ENCODE results near the gene LARGE1. TPM values are rescaled to one million over a fixed set of nuclear protein-coding genes. Genes with fewer than 3 reads are reported as not detected.

Gene LARGE1
- total and polyA plus RNA-seq, 5 donors from 2014 or later: not detected

DNA sequence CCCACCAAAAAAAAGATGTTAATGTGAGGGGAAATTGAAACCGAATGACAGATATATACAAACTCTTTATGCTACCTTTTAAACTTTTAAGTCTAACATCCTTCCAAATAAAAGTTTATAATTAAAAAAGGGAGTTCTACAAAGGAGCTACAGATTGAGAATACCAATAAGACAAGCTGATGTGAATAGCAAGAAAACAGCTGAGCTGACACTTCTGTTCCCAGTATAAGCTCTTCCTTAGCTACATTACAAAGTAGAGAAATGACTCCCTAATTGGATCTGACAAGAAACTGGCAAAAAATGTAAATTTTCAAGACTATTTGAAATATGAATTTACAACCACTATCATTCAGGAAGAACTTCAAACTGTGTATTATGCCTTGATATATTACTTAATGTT lies 567.5 kb downstream of the LARGE1 start:
- H3K36me3 Mint-ChIP-seq: no peaks in the 10 kb centered on the region
- H3K9me3 Mint-ChIP-seq: peaks cover 0 to 5% (median 2%) of the 10 kb centered on the region in 7 donors
- H3K4me1 ChIP-seq (ENCODE audit: control insufficient read depth, insufficient read depth, low read length, poor library complexity, severe bottlenecking): no peaks in the 10 kb centered on the region
- no peaks in the 10 kb centered on the region for H3K4me1 Mint-ChIP-seq
- H3K27ac Mint-ChIP-seq: no peak overlapping the region
- H3K36me3 ChIP-seq (ENCODE audit: control insufficient read depth, insufficient read depth, low read length): no peaks in the 10 kb centered on the region
- ATAC-seq (ENCODE audit: low read depth in 2 of 2) (no peak), DNase-seq (no peak)
- H3K9me3 ChIP-seq (ENCODE audit: control insufficient read depth in 2 of 2, low read length in 2 of 2): no peaks in the 10 kb centered on the region
- H3K27me3 Mint-ChIP-seq: no peaks in the 10 kb centered on the region
- no peak overlapping the region for H3K4me3 ChIP-seq (ENCODE audit: low read depth, low read length)
- no peak overlapping the region for H3K4me3 Mint-ChIP-seq
- H3K27me3 ChIP-seq (ENCODE audit: control insufficient read depth, insufficient read depth, low read length): no peaks in the 10 kb centered on the region
- H3K27ac ChIP-seq (ENCODE audit: insufficient read depth, low read length, poor library complexity, severe bottlenecking): no peak overlapping the region

- no peak overlapping the region for H3K27ac Mint-ChIP-seq
These were observed 569.3 kb downstream of the LARGE1 start for GRCh38 chr22:33350961-33351360.

GRCh38 chr22:33350491-33350890 lies 569.8 kb downstream of the LARGE1 start:
- no peaks in the 10 kb centered on the region for H3K4me1 Mint-ChIP-seq
- Histone ChIP-seq H3K27me3 (ENCODE audit: control insufficient read depth, insufficient read depth, low read length) (no peaks in the 10 kb centered on the region), H3K4me3 (ENCODE audit: low read depth, low read length) (no peak overlapping the region), H3K4me1 (ENCODE audit: control insufficient read depth, insufficient read depth, low read length, poor library complexity, severe bottlenecking) (no peaks in the 10 kb centered on the region), H3K36me3 (ENCODE audit: control insufficient read depth, insufficient read depth, low read length) (no peaks in the 10 kb centered on the region), H3K27ac (ENCODE audit: insufficient read depth, low read length, poor library complexity, severe bottlenecking) (no peak overlapping the region), H3K9me3 (ENCODE audit: control insufficient read depth in 2 of 2, low read length in 2 of 2) (no peaks in the 10 kb centered on the region)
- ATAC-seq (ENCODE audit: low read depth in 2 of 2) (no peak), DNase-seq (no peak)
- no peaks in the 10 kb centered on the region for H3K27me3 Mint-ChIP-seq
- no peak overlapping the region for H3K4me3 Mint-ChIP-seq
- no peaks in the 10 kb centered on the region for H3K36me3 Mint-ChIP-seq
- H3K27ac Mint-ChIP-seq: no peak overlapping the region
- H3K9me3 Mint-ChIP-seq: peaks cover 0 to 8% (median 0%) of the 10 kb centered on the region in 7 donors

More at GRCh38 chr22:33350961-33351360, 569.3 kb downstream of the LARGE1 start:
- Mint-ChIP-seq H3K9me3 (peaks cover 0 to 8% (median 0%) of the 10 kb centered on the region in 7 donors), H3K27me3 (no peaks in the 10 kb centered on the region), H3K4me3 (no peak overlapping the region), H3K4me1 (no peaks in the 10 kb centered on the region), H3K36me3 (no peaks in the 10 kb centered on the region)
- Histone ChIP-seq H3K36me3 (ENCODE audit: control insufficient read depth, insufficient read depth, low read length) (no peaks in the 10 kb centered on the region), H3K4me1 (ENCODE audit: control insufficient read depth, insufficient read depth, low read length, poor library complexity, severe bottlenecking) (no peaks in the 10 kb centered on the region), H3K27me3 (ENCODE audit: control insufficient read depth, insufficient read depth, low read length) (no peaks in the 10 kb centered on the region), H3K4me3 (ENCODE audit: low read depth, low read length) (no peak overlapping the region), H3K27ac (ENCODE audit: insufficient read depth, low read length, poor library complexity, severe bottlenecking) (no peak overlapping the region), H3K9me3 (ENCODE audit: control insufficient read depth in 2 of 2, low read length in 2 of 2) (no peaks in the 10 kb centered on the region)
- no peak for DNase-seq
- ATAC-seq (ENCODE audit: low read depth in 2 of 2): no peak

- Histone ChIP-seq H3K4me3 (ENCODE audit: low read depth, low read length) (no peak overlapping the region), H3K36me3 (ENCODE audit: control insufficient read depth, insufficient read depth, low read length) (no peaks in the 10 kb centered on the region), H3K4me1 (ENCODE audit: control insufficient read depth, insufficient read depth, low read length, poor library complexity, severe bottlenecking) (no peaks in the 10 kb centered on the region), H3K27me3 (ENCODE audit: control insufficient read depth, insufficient read depth, low read length) (no peaks in the 10 kb centered on the region), H3K27ac (ENCODE audit: insufficient read depth, low read length, poor library complexity, severe bottlenecking) (no peak overlapping the region), H3K9me3 (ENCODE audit: control insufficient read depth in 2 of 2, low read length in 2 of 2) (no peaks in the 10 kb centered on the region)
- Mint-ChIP-seq H3K27ac (no peak overlapping the region), H3K9me3 (peaks cover 0 to 8% (median 2%) of the 10 kb centered on the region in 7 donors), H3K27me3 (no peaks in the 10 kb centered on the region), H3K4me3 (no peak overlapping the region), H3K36me3 (no peaks in the 10 kb centered on the region), H3K4me1 (no peaks in the 10 kb centered on the region)
- ATAC-seq (ENCODE audit: low read depth in 2 of 2) (no peak), DNase-seq (no peak)
These were observed 573.3 kb downstream of the LARGE1 start for GRCh38 chr22:33347002-33347401.

DNA sequence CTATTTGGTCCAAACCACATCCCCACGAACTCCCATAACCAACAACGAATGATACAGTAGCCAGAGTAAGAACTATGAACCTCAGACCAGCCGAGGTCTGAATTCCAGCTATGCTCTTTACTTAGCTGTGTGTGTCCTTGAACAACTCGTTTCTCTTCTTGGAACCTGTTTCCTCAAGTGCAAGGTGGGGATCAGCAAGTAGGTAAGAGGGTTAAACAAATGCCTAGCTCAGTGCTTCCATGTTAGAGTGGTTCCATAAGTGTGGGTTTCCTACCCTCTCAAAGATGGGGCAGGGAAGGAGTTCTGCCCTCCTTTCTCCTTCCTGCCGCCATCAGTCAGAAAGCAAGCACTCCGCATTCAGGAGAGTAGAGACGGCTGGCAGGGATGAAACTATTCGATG lies 578.7 kb downstream of the LARGE1 start:
- H3K36me3 Mint-ChIP-seq: no peaks in the 10 kb centered on the region
- DNase-seq: no peak
- Histone ChIP-seq H3K27ac (ENCODE audit: insufficient read depth, low read length, poor library complexity, severe bottlenecking) (no peak overlapping the region), H3K27me3 (ENCODE audit: control insufficient read depth, insufficient read depth, low read length) (no peaks in the 10 kb centered on the region), H3K4me1 (ENCODE audit: control insufficient read depth, insufficient read depth, low read length, poor library complexity, severe bottlenecking) (no peaks in the 10 kb centered on the region), H3K9me3 (ENCODE audit: control insufficient read depth in 2 of 2, low read length in 2 of 2) (no peaks in the 10 kb centered on the region), H3K36me3 (ENCODE audit: control insufficient read depth, insufficient read depth, low read length) (no peaks in the 10 kb centered on the region), H3K4me3 (ENCODE audit: low read depth, low read length) (no peak overlapping the region)
- no peak overlapping the region for H3K27ac Mint-ChIP-seq
- no peak for ATAC-seq (ENCODE audit: low read depth in 2 of 2)
- no peaks in the 10 kb centered on the region for H3K4me1 Mint-ChIP-seq
- H3K9me3 Mint-ChIP-seq: peaks cover 0 to 5% (median 3%) of the 10 kb centered on the region in 7 donors
- H3K4me3 Mint-ChIP-seq: no peak overlapping the region
- no peaks in the 10 kb centered on the region for H3K27me3 Mint-ChIP-seq

DNA sequence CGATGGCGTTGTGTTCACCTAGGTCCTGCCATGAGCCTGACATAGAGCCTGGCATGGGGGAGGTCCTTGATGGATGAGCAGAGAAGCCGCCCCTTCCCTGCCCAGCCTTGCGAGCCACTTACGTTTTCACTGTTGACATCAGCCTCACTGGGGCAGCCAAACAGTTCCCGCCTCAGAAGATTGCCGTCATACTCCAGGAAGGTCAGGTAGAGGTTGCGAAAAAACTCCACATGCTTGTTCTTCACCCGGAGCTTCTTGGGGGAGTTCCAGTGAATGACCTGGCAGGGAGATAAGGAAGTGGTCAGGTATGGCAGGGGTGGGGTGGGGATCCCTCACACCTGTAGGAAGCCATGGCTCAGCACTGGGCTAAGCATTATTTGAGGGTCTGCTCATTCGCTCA lies 582.8 kb downstream of the LARGE1 start:
- H3K4me3 ChIP-seq (ENCODE audit: low read depth, low read length): no peak overlapping the region
- Mint-ChIP-seq H3K9me3 (peaks cover 0 to 5% (median 2%) of the 10 kb centered on the region in 7 donors), H3K4me3 (no peak overlapping the region), H3K27ac (no peak overlapping the region), H3K27me3 (no peaks in the 10 kb centered on the region), H3K4me1 (no peaks in the 10 kb centered on the region), H3K36me3 (no peaks in the 10 kb centered on the region)
- no peaks in the 10 kb centered on the region for H3K4me1 ChIP-seq (ENCODE audit: control insufficient read depth, insufficient read depth, low read length, poor library complexity, severe bottlenecking)
- no peak overlapping the region for H3K27ac ChIP-seq (ENCODE audit: insufficient read depth, low read length, poor library complexity, severe bottlenecking)
- ATAC-seq (ENCODE audit: low read depth in 2 of 2) (no peak), DNase-seq (no peak)
- no peaks in the 10 kb centered on the region for H3K27me3 ChIP-seq (ENCODE audit: control insufficient read depth, insufficient read depth, low read length)
- H3K9me3 ChIP-seq (ENCODE audit: control insufficient read depth in 2 of 2, low read length in 2 of 2): no peaks in the 10 kb centered on the region
- no peaks in the 10 kb centered on the region for H3K36me3 ChIP-seq (ENCODE audit: control insufficient read depth, insufficient read depth, low read length)

DNA sequence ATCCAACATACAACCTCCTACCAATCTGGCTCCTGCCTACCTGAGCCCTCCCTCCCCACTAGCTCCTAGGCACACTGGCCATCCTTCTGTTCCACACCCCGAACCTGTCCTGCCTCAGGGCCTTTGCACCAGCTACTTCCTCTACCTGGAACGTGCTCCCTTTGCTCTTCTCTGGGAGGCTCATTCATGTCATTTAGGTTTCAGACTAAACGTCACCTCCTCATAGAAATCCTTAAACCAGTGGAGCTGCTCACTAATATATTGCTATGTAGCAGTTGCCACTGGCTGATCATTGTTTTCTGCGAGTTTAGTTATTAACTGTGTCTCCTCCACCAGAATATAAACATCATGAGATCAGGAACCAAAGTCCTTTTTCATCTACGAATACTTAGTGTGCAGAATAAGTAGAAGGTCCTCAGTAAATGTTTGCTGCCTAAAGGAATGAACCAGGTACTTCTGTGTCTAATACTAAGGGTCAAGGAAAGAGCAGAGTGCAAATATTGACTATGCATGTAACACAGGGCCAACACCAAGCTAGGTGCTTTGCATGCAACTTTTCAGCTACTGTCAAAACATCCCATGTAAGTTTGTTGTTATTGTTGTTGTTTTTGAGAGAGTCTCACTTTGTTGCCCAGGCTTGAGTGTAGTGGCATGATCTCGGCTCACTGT lies 584.5 kb downstream of the LARGE1 start:
- H3K27me3 ChIP-seq (ENCODE audit: control insufficient read depth, insufficient read depth, low read length): no peaks in the 10 kb centered on the region
- Mint-ChIP-seq H3K9me3 (peaks cover 0 to 5% (median 2%) of the 10 kb centered on the region in 7 donors), H3K4me1 (no peaks in the 10 kb centered on the region), H3K36me3 (no peaks in the 10 kb centered on the region), H3K27ac (no peak overlapping the region), H3K27me3 (no peaks in the 10 kb centered on the region), H3K4me3 (no peak overlapping the region)
- H3K36me3 ChIP-seq (ENCODE audit: control insufficient read depth, insufficient read depth, low read length): no peaks in the 10 kb centered on the region
- no peak for DNase-seq
- H3K4me1 ChIP-seq (ENCODE audit: control insufficient read depth, insufficient read depth, low read length, poor library complexity, severe bottlenecking): no peaks in the 10 kb centered on the region
- H3K9me3 ChIP-seq (ENCODE audit: control insufficient read depth in 2 of 2, low read length in 2 of 2): no peaks in the 10 kb centered on the region
- ATAC-seq (ENCODE audit: low read depth in 2 of 2): no peak
- no peak overlapping the region for H3K27ac ChIP-seq (ENCODE audit: insufficient read depth, low read length, poor library complexity, severe bottlenecking)
- no peak overlapping the region for H3K4me3 ChIP-seq (ENCODE audit: low read depth, low read length)

GRCh38 chr22:33332538-33332937 lies 587.7 kb downstream of the LARGE1 start:
- Histone ChIP-seq H3K27ac (ENCODE audit: insufficient read depth, low read length, poor library complexity, severe bottlenecking) (no peak overlapping the region), H3K4me3 (ENCODE audit: low read depth, low read length) (no peak overlapping the region), H3K36me3 (ENCODE audit: control insufficient read depth, insufficient read depth, low read length) (no peaks in the 10 kb centered on the region), H3K9me3 (ENCODE audit: control insufficient read depth in 2 of 2, low read length in 2 of 2) (no peaks in the 10 kb centered on the region), H3K27me3 (ENCODE audit: control insufficient read depth, insufficient read depth, low read length) (no peaks in the 10 kb centered on the region), H3K4me1 (ENCODE audit: control insufficient read depth, insufficient read depth, low read length, poor library complexity, severe bottlenecking) (no peaks in the 10 kb centered on the region)
- DNase-seq (no peak), ATAC-seq (ENCODE audit: low read depth in 2 of 2) (no peak)
- Mint-ChIP-seq H3K4me3 (no peak overlapping the region), H3K4me1 (no peaks in the 10 kb centered on the region), H3K27me3 (no peaks in the 10 kb centered on the region), H3K36me3 (no peaks in the 10 kb centered on the region), H3K27ac (peak overlapping the region in 1 of 3 donors; percentile 3), H3K9me3 (peaks cover 0 to 4% (median 0%) of the 10 kb centered on the region in 7 donors)

Measured in CD4-positive, CD25-positive, alpha-beta regulatory T cell (primary cell).